HG03064 (cell line): ENCODE measurements around the gene S100A5.

ENCODE experiments used
- ATAC-seq: cut with Tn5 transposase; IDR thresholded peaks from one replicate; pipeline ENCODE4 v1.9.1; 2021; ENCODE audit warnings: low read depth; ENCODE audit not compliant: unreplicated experiment

S100A5 gene

DNA sequence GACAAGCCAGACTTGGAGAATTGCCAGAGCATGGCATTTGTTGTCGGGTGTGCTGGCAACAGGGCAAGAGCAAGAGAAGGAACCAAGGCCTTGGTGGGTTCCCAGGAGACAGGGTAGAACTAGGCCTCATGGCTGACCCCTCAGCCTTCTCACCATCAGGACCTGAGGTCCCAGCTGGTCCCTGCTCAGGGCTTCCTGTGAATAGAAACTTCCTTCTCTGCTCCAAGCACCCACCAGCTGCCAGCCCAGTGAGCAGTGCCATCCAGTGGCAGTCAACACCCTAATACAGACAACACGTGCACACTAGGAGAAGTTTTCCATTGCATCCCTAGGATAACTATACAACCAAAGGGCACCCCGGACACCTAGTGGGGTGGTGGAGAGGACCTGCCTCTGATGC is 27.7 kb downstream of the S100A5 start:
- no peak for ATAC-seq

DNA sequence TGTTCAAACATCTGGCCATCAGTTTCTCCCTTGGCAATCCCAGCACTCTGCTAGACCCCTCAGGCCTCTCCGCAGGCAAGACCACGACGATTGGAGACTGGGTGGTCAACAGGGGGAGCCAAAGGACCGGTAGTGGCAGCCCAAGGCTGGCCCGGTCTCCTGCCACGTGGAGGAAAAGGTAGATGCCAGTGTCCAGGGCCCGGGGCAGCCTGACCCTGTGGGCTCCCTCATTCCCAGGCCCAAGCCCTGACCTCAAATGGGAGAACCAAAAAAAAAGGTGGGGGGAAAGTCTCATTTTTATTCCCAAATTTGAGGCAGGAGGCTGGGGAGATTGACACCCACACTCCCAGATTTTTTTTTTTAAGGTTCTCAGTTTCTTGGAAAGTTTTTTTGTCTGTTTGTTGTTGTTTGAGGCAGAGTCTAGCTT is 29.7 kb downstream of the S100A5 start:
- no peak for ATAC-seq

DNA sequence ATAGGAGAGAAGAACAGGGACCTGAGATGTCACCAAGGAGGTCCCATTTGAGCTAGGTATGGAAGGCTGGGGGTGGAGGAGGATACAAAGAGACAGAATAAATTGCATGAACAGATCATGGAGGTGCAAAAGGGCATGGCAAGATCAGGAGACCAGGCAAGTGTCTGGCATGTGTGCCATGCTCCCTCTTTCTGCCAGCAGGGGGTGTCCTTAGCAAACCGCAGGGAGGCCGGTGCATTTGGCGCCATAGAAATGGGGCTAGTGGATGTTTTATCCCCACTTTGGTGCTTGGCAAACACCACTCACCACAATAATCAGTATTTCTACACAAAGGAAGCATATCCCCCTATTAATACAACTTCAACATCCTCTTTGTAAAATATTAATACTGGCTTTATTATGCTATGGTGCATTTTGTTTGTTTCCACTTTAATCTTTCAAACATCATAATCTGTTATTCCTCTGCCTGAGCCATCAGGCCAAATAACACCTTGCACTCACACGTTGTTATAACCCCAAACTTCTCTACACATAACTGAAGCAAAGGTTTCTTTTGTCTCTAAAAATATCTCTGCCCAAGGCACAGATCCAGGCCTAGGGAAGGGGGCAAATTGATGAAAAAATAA is 30.9 kb downstream of the S100A5 start:
- ATAC-seq = no peak

DNA sequence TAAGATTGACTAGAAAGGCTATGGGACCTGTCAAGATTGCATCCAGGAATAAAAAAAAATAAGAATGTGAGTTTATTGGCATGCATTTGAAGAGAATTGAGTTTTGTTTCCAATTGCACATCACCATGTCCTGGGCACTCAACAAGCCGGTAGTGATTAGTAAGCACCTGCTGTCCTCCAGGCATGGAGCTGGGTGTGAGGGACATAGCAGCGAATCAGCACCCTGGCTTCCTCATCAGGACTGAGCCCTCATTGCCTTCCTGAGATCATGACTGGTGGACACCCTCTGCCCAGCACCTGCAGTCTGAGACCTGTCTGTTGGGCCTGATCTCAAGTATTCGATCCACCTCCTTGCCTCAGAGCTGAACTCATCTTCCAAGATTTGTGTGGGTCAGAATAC is 31.7 kb downstream of the S100A5 start:
- ATAC-seq = no peak

DNA sequence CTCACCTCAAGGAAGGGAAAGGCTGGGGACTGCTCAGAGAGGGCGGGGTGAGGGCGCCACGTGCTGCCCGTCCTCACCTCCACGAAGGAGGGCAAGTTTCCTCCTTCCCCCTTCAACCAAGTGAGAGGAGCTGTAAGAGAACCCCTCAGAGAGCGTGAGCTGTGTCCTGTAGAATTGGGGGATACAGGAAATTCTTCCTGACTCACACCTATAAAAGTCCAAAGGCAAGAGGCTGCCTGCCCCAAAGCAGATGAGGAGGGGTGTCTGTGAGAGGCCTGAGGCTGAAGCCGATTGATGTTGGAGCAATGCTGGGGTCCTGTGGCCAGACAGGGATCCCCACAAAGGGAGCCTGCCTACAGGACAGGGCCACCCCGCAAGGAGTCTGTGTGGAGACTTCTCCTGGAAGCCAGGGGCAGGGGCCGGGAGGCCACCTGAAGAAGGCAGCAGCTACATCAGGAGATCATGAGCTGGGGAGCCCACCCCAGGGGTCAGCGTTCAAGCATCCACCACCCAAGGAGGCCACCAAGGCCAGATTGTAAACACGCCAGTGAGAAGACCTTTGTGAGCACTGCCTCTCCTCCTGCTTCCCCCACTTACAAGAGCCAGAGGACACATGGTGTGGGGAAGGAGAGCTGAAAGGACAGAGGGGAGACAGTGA is 32.7 kb downstream of the S100A5 start:
- no peak for ATAC-seq

DNA sequence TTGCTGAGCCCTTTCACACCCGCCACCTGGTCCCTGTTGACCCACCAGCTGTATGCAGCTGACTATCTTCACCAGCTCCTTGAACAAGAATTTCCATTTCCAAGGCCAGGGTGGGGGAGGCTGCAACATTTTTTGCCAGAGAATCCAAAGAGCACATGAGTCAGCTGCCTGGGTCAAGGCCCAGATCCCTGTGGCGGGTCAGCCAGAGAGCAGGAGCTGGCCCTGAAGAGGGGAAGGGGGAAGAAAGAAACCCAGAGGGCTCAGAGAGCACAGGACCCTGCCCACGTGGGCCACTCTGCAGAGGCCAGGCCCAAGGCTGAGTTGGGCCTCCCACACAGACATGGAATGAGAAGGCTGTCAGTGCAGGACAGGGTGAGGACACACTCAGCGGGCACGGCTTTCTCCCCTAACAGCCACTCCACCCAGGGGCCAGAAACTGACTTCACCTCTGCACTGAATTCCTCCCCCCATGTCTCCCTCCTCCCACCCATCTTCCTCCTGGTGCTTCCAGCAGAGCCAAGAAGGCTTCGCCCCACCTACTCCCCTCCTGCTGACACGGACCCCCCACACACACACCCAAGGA is 33.8 kb downstream of the S100A5 start:
- no peak for ATAC-seq

DNA sequence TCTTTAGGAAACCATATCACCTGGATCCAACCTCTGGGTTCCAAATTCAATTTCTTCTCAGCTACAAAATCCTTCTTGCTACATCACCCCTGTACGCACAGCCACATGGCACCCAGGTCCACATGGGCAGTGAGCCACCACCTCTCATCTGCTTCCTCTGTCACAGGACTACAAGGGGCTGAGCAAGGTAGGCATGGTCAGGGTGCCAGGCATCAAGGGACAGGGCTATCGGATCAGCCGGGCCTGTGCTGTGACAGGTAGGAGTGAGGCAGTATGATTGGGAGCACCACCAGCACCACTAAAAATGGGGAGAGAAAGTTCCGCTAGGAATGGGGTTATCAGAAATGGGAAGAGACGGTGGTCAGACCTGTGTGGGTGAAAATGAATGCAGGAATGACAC is 34.3 kb downstream of the S100A5 start:
- ATAC-seq = no peak

DNA sequence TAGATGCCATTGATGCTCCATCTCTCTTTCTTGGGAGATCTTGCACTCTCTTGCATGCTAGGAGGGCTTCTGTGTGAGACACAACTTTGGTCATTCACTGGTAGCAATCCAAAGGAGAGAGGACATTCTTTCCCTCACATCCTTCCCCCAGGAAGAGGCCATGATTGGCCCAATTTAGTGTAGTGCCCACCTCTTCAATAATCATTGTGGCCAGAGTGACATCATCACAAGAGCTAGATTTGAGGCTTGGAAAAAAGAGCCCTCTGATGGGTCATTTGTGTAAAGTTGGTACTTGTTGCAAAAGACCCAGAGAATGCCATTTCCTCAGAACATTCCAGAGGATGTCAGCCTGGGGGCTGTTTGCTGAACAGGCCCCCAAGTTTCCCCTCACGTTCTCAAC is 35.2 kb downstream of the S100A5 start:
- no peak for ATAC-seq

DNA sequence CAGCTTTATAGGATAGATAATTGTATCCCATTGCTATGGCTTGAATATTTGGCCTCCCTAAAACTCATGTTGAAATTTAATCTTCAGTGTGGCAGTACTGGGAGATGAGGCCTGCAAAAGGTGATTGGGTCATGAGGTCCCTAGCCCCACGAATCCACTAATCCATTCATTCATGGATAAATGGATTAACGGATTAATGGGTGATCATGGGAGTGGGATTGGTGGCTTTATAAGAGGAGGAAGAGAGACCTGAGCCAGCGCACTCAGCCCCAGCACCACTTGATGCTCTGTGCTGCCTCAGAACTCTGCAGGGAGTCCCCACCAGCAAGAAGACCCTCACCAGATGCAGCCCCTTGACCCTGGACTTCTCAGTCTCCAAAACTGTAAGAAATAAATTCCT is 37.0 kb downstream of the S100A5 start:
- no peak for ATAC-seq

DNA sequence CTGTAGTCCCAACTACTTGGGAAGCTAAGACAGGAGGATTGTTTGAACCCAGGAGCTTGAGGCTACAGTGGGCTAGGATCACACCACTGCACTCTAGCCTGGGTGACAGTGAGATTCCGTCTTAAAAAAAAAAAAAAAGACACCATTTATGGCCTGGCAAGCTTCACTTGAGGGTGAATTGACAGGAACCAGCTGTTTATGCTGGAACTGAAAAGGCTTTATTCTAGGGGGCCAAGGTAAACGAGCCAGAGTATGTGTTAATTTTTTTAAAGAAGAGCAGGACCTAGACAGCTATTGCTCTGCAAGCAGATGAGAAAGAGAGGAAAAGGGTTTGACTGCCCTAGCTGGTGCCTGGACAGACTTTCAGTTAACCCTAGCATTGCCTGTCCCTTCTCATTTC is 42.0 kb downstream of the S100A5 start:
- no peak for ATAC-seq

DNA sequence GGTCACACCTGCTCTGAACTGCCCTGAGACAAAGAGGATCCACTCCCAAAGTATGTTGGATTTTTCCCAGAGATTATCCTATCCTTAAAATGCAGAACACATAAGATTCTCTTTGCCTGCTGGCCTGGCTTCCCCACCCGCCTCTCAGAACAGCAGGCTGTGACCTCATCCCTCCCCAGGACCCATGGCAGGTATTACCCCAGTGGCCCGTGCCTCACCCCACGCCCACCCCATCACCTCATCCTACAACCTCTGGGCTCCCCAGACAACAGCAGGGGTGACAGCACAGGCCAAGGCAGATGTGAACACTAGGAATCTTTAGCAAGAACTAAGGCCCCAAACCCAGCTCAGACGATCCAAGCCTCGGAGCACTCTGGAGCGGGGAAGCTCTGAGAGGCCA is 45.2 kb downstream of the S100A5 start:
- ATAC-seq = no peak

DNA sequence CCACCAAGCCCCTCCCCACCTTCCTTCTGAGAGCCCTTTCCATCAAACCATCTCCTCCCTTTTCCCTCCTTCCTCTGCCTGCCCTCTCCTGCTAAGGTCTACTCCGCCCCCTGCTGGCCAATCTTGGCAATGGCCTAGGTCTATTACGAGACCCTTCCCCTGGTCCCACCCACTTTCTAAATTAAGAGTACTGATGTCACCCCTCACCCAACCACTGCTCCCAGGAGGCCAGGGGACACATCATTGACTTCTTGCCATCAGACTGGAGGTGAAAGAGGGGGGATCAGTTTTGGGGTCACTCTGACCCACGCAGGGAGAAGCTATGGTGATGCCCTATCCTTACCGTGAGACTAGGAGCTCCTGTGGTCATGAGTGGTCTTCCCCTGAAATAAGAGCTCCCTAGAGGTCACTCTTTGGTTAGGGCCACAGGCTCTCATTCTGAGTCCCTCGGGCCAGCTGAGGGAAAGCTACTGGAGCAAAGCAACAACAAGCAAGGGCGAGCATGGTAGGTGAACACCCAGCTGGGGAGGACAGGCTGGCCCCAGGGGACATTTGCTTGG is 45.7 kb downstream of the S100A5 start:
- ATAC-seq = no peak

DNA sequence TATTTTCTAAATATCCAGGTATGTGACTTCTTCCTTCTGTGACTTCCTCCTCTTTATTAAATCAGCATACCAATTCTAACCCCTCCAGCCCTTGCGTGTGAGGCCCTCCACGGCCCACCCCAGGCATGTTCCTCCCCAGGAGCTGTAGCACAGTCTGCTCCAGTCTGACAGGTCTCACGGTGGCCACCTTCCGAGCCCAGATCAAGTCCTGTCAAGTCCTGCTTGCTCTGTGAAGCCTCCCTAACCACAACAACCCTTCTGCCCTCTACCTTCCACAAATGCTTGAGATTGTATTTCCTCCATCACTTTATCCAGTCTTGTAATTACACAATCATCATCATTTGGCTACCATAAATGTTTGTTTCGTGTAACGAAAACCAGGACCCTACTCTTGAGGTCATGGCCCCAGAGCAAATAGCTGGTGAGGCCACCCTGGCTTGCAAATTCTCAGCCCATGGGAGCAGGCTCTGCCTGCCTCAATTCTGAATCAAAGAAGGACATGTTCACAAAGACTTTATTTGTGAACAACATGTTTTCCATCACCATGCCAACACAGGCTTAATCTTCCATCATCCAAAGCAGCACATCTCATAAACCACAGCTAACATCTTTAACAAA is 47.3 kb downstream of the S100A5 start:
- ATAC-seq = no peak

DNA sequence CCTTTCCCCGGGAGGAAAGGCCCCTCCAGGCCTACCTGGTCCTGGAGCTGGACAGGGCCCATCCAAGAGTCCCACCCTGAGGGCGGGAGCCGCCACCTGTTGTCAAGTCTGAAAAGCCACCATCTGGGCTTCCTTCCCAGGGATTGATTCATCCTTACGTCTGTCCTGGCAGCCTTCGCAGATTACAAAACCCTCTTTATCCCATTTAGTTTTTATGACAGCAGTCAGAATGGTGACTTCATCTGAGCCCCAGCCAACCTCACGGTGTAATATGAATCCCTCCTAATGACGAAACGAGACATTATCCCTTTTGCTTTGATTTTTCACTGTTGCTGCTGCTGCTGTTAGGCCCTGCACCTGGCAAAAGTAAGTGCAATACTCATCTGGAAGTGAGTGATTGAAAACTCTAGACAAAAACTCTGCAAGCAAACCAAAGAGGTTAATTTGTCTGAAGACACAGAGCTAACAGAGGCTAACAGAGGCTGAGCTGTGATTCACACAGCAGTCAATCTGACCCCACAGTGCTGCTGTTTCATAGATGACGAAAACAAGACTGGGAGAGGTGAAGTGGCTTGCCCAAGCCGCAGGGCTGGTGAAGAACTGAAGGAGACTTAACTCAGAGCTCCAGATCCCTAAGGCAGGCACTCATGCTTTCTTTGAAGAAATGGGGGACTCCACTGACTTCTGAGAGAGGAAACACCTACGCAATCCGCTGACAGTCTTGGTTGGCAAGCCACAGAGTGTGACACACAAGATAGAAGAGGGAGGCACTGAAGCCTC is 50.3 kb downstream of the S100A5 start:
- ATAC-seq = no peak

DNA sequence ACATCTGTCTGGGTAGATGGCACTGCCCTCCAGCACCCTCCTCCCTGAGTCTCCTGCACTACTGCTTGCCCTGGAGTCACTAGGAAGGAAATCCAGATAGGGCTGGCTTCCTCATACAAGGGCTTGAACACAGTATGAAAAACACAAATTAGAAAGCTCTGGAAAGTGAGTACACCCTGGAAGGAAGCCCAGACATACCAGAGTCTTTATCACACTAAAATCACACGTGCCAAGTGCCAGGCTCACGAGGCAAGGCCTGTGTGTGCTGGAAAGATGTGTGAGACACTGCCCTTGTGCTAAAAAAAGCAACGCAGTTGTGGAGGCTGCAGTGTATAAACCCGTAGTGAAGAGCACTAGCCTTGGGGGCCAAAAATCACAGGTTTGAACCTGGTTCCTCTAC is 52.0 kb downstream of the S100A5 start:
- no peak for ATAC-seq

DNA sequence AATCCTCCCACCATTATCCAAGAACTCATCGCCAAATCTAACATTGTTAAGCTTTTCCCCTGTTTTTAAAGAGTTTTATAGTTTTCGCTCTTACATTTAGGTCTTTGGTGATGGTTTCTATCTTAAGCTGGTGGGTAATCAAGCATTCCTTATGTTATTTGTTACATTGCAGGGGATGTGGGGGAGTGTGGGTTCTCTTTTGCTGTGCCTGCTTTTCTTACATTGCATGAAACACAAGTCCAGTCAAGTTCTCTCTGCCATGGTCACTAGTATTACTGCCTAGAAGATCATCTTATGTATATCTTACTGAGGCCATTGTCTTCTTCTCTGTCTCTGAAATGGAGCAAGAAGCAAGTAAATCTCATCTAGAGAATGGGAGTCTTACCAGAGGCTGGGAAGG is 53.0 kb downstream of the S100A5 start:
- no peak for ATAC-seq
